Upper lobe of left lung (tissue), 4 donors: ENCODE data around the gene ATP1B4.

Experiments used
- EP300 ChIP-seq, 4 donors: sonication (generic); formaldehyde crosslinking; IDR thresholded peaks; one replicate each; pipeline ENCODE4 v1.5.1; 2017; ENCODE audit warnings: antibody characterized with exemption in 4 of 4, control low read depth in 2 of 4
- POLR2A ChIP-seq, 4 donors: fragments of 450-650 bp; IDR thresholded peaks; one replicate each; pipeline ENCODE4 v1.5.1; 2016 to 2017; ENCODE audit warnings: antibody characterized with exemption in 4 of 4, mild to moderate bottlenecking in 2 of 4
- POLR2AphosphoS5 ChIP-seq, 2 donors: sonication (generic); formaldehyde crosslinking; IDR thresholded peaks; one replicate each; pipeline ENCODE4 v1.5.1; 2017; ENCODE audit warnings: antibody characterized with exemption in 2 of 2
- TF ChIP-seq, protein P1 (sequence below), 6 experiments: fragments of 450-650 bp in 4 of 6; fragments of 200-600 bp in 2 of 6; sonication (generic) in 2 of 6; IDR thresholded peaks; one replicate each; pipeline ENCODE4 v1.5.1; 2016 to 2019; ENCODE audit warnings: antibody characterized with exemption in 6 of 6

DNA sequence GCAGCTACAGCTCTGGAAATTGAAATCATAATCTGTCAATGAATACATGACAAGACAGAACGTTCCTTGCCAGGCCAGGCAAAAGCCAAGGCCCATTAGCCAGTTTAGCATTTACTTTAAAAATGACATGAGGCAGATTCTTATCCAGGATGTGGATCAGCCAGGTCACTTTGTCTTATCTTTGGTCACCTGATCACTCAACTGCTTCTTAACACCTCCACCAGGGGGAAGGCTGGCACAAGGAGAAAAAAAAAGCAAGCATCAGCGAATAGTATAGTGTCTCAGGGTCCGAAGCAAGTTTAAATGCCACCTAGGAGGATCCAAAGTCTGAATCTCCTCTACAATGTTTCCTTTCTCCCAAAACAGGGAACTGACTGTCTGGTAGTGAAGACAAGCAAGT is 18.8 kb downstream of the ATP1B4 start:
- TF ChIP-seq, protein P1, sequence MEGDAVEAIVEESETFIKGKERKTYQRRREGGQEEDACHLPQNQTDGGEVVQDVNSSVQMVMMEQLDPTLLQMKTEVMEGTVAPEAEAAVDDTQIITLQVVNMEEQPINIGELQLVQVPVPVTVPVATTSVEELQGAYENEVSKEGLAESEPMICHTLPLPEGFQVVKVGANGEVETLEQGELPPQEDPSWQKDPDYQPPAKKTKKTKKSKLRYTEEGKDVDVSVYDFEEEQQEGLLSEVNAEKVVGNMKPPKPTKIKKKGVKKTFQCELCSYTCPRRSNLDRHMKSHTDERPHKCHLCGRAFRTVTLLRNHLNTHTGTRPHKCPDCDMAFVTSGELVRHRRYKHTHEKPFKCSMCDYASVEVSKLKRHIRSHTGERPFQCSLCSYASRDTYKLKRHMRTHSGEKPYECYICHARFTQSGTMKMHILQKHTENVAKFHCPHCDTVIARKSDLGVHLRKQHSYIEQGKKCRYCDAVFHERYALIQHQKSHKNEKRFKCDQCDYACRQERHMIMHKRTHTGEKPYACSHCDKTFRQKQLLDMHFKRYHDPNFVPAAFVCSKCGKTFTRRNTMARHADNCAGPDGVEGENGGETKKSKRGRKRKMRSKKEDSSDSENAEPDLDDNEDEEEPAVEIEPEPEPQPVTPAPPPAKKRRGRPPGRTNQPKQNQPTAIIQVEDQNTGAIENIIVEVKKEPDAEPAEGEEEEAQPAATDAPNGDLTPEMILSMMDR (IDR thresholded peaks at IDR 0.05) = peak in 3 of 6 experiments; percentile 26 to 42 (median 35)
- TF ChIP-seq POLR2A (IDR thresholded peaks at IDR 0.05) (no peak), POLR2AphosphoS5 (IDR thresholded peaks at IDR 0.05) (no peak), EP300 (IDR thresholded peaks at IDR 0.05) (no peak)
